Measurements from ENCODE around the gene AGMO. TPM values are rescaled to one million over a fixed set of nuclear protein-coding genes. Genes with fewer than 3 reads are reported as not detected.

The AGMO gene
- total and polyA plus RNA-seq, 2 of the 8 experiments (the other 6 are each of a cell fraction or from before 2014, with no cell fraction given): 0.22 to 0.45 TPM

- no peak overlapping the region for H4K91ac ChIP-seq (replicated peaks; ENCODE audit: insufficient read length, low read length)
- H3K36me3 ChIP-seq (ENCODE audit: control insufficient read depth in 2 of 4, insufficient read depth in 4 of 4, low read length in 3 of 4): no peaks in the 10 kb centered on the region
- no peak overlapping the region for H3K27ac ChIP-seq (ENCODE audit: low read depth, low read length)
These were observed 362.3 kb downstream of the AGMO start for GRCh38 chr7:15199482-15199881.

More at GRCh38 chr7:15199482-15199881, 362.3 kb downstream of the AGMO start:
- Histone ChIP-seq H3K23me2 (ENCODE audit: low read depth, low read length) (no peaks in the 10 kb centered on the region), H3K9ac (replicated peaks in 1 of 4; ENCODE audit: extremely low read depth in 1 of 4, low read depth in 3 of 4, low read length in 3 of 4) (no peak overlapping the region), H3K9me3 (ENCODE audit: insufficient read depth in 2 of 2, low read depth in 1 of 2, low read length in 1 of 2) (no peaks in the 10 kb centered on the region), H3K4me3 (ENCODE audit: extremely low read depth in 1 of 4, insufficient read depth in 2 of 4, low read depth in 3 of 4, low read length in 4 of 4) (no peak overlapping the region), H3K4me2 (ENCODE audit: insufficient read depth in 1 of 2, low read depth in 2 of 2, low read length in 2 of 2) (no peak overlapping the region), H3K79me1 (ENCODE audit: low read depth, low read length) (no peaks in the 10 kb centered on the region), H2BK5ac (ENCODE audit: low read depth, low read length) (no peak overlapping the region), H3K56ac (replicated peaks; ENCODE audit: insufficient read length, low read depth, low read length) (no peak overlapping the region), H4K8ac (ENCODE audit: extremely low read depth, insufficient read depth, low read length) (no peak overlapping the region), H3K27me3 (replicated peaks in 1 of 4; ENCODE audit: control insufficient read depth in 3 of 4, extremely low read depth in 1 of 4, insufficient read depth in 3 of 4, low read length in 3 of 4) (no peaks in the 10 kb centered on the region), H2BK20ac (ENCODE audit: low read length) (no peak overlapping the region), H3K23ac (ENCODE audit: insufficient read length) (no peak overlapping the region), H3K18ac (ENCODE audit: extremely low read depth, low read length) (no peak overlapping the region), H3K4ac (replicated peaks; ENCODE audit: insufficient read length, low read depth, low read length) (no peak overlapping the region), H2AFZ (ENCODE audit: low read length) (no peak overlapping the region), H2BK120ac (replicated peaks; ENCODE audit: low read depth, low read length) (no peak overlapping the region), H3K14ac (ENCODE audit: insufficient read length) (no peak overlapping the region), H3K79me2 (ENCODE audit: control insufficient read depth in 1 of 2, insufficient read depth in 2 of 2, low read length in 2 of 2) (no peaks in the 10 kb centered on the region), H2BK12ac (ENCODE audit: low read depth, low read length) (no peak overlapping the region), H4K20me1 (replicated peaks in 1 of 2; ENCODE audit: control insufficient read depth in 1 of 2, insufficient read depth in 2 of 2, low read length in 2 of 2) (no peaks in the 10 kb centered on the region), H2AK5ac (ENCODE audit: low read depth, low read length) (no peak overlapping the region), H3K4me1 (replicated peaks in 1 of 4; ENCODE audit: control insufficient read depth in 3 of 4, insufficient read depth in 4 of 4, low read length in 3 of 4) (0 out of 7 replicates have a peak, but pooled peaks cover 0 to 3% (median 0%) of the 10 kb centered on the region in 4 experiments), H2BK15ac (ENCODE audit: low read length) (no peak overlapping the region), H4K5ac (ENCODE audit: insufficient read length, low read depth, low read length) (no peak overlapping the region)
- 88% methylated on average over 1 of the region's 1 CpG; no CpG with 5 or more reads in 1 of the 2 experiments for WGBS, 2 experiments (ENCODE audit: extremely low coverage in 1 of 2, insufficient coverage in 1 of 2, insufficient read length in 1 of 2, insufficient replicate concordance in 2 of 2, low coverage in 1 of 2, low lambda C conversion rate in 2 of 2, missing lambda C conversion rate in 1 of 2)
- ChIA-PET CTCF (ENCODE audit: partially characterized antibody) (interaction anchor here (0.6 to 2.2 kb wide), 8 partner anchors 10 to 183 kb away, joined by 3 to 8 read pairs (median 3); no protein-coding TSS in a partner anchor), POLR2A (ENCODE audit: partially characterized antibody) (no interaction called here)
- FAIRE-seq (no peak), DNase-seq (ENCODE audit: low read depth in 1 of 2, low spot score in 2 of 2) (no peak)
